Endothelial cell of umbilical vein (primary cell): ENCODE data around the gene RNPEPL1. TPM values are rescaled to one million over a fixed set of nuclear protein-coding genes. Genes with fewer than 3 reads are reported as not detected.

Source experiments
- BruUV-seq: library from RNA; stranded (reverse); fragments of 400-500 nt; replicated peaks from 2 replicates; lab custom pipeline; 2021; lab: Mats Ljungman, UMichigan
- CTCF ChIA-PET: fragments of 300-600, 350-600 bp; sonication (Branson Sonifier 250); formaldehyde crosslinking; loops from one replicate; lab custom pipeline; 2021; ENCODE audit warnings: antibody characterized with exemption, inconsistent platforms; lab: Charles Lee
- POLR2A ChIA-PET: fragments of 300-600, 350-600 bp; sonication (Branson Sonifier 250); formaldehyde crosslinking; loops from one replicate; lab custom pipeline; 2021; ENCODE audit warnings: antibody characterized with exemption, inconsistent platforms; lab: Charles Lee
- DNase-seq: peaks from one replicate; pipeline ENCODE4 v3.0.0-alpha.2; 2011; ENCODE audit warnings: low read depth, low spot score
- FAIRE-seq: peaks from 2 replicates; lab custom pipeline; 2011; peaks lifted over from hg19 to GRCh38; lab: Jason Lieb, UNC
- H2AFZ ChIP-seq: 2 replicates; pipeline ENCODE4 v1.6.0; 2012; ENCODE audit warnings: low read depth, low read length, control low read depth, inconsistent platforms
- H3K27ac ChIP-seq: 2 replicates; pipeline ENCODE4 v1.5.1; 2011; ENCODE audit warnings: low read depth, mild to moderate bottlenecking, control low read depth, low read length, moderate library complexity; ENCODE audit not compliant: insufficient read depth
- H3K27me3 ChIP-seq, 2 experiments: 2 replicates each; pipeline versions ENCODE4 v1.6.0 to v1.6.1; 2011; ENCODE audit warnings: low read length in 2 of 2, mixed read lengths in 1 of 2; ENCODE audit not compliant: control insufficient read depth in 2 of 2, insufficient read depth in 2 of 2
- H3K36me3 ChIP-seq, 2 experiments: 2 replicates in 1 of 2; 3 replicates in 1 of 2; pipeline ENCODE4 v1.5.1; 2011; ENCODE audit warnings: low read length in 2 of 2, mild to moderate bottlenecking in 1 of 2, moderate library complexity in 1 of 2; ENCODE audit not compliant: control insufficient read depth in 2 of 2, insufficient read depth in 2 of 2; ENCODE audit errors: extremely low read depth in 1 of 2
- H3K4me1 ChIP-seq: 3 replicates; pipeline ENCODE4 v1.5.1; 2011; ENCODE audit warnings: mild to moderate bottlenecking, low read length; ENCODE audit not compliant: control insufficient read depth, insufficient read depth; ENCODE audit errors: extremely low read depth
- H3K4me2 ChIP-seq: 2 replicates; pipeline ENCODE4 v1.6.1; 2011; ENCODE audit warnings: low read length, control low read depth, mixed read lengths; ENCODE audit not compliant: insufficient read depth
- H3K4me3 ChIP-seq, 3 experiments: fragments of 200-600 bp in 1 of 3; sonication (generic), shearing (Covaris generic) in 1 of 3; replicated peaks in 1 of 3; 2 replicates each; pipeline ENCODE4 v1.5.1; 2011 to 2016; ENCODE audit warnings: control low read depth in 3 of 3, low read length in 3 of 3, mild to moderate bottlenecking in 2 of 3, inconsistent platforms in 1 of 3, low read depth in 1 of 3, moderate library complexity in 1 of 3; ENCODE audit not compliant: insufficient read depth in 1 of 3
- H3K79me2 ChIP-seq: 2 replicates; pipeline ENCODE4 v1.6.0; 2012; ENCODE audit warnings: low read length, inconsistent platforms; ENCODE audit not compliant: control insufficient read depth, insufficient read depth
- H3K9ac ChIP-seq: replicated peaks from 2 replicates; pipeline ENCODE3; 2011; ENCODE audit warnings: low read length, control low read depth; ENCODE audit not compliant: insufficient read depth; ENCODE audit errors: extremely low read depth
- H3K9me1 ChIP-seq: replicated peaks from 3 replicates; pipeline ENCODE4 v1.6.0; 2011; ENCODE audit warnings: mild to moderate bottlenecking, low read length; ENCODE audit not compliant: control insufficient read depth, insufficient read depth; ENCODE audit errors: extremely low read depth
- H3K9me3 ChIP-seq: replicated peaks from 2 replicates; pipeline ENCODE4 v1.5.1; 2012; ENCODE audit warnings: low read length, inconsistent platforms; ENCODE audit not compliant: control insufficient read depth, insufficient read depth
- H4K20me1 ChIP-seq: replicated peaks from 2 replicates; pipeline ENCODE3; 2011; ENCODE audit warnings: mild to moderate bottlenecking, low read length; ENCODE audit not compliant: control insufficient read depth, insufficient read depth; ENCODE audit errors: extremely low read depth
- EZH2 ChIP-seq: IDR thresholded peaks from 2 replicates; pipeline ENCODE4 v1.6.1; 2012; ENCODE audit warnings: borderline replicate concordance, low read depth, mild to moderate bottlenecking, moderate library complexity, low read length, inconsistent platforms; ENCODE audit not compliant: severe bottlenecking
- FOS ChIP-seq: IDR thresholded peaks from 2 replicates; pipeline ENCODE4 v1.6.1; 2011; ENCODE audit warnings: mild to moderate bottlenecking, low read length, moderate library complexity, borderline replicate concordance; ENCODE audit not compliant: insufficient read depth
- GATA2 ChIP-seq: IDR thresholded peaks from 2 replicates; pipeline ENCODE4 v1.7.0; 2011; ENCODE audit warnings: low read depth, mild to moderate bottlenecking, moderate library complexity, mixed read lengths, low read length; ENCODE audit not compliant: insufficient read length, insufficient read depth
- JUN ChIP-seq: IDR thresholded peaks from 2 replicates; pipeline ENCODE4 v1.6.1; 2011; ENCODE audit warnings: borderline replicate concordance, low read depth; ENCODE audit not compliant: insufficient read length, insufficient read depth
- MYC ChIP-seq: IDR thresholded peaks from one replicate; pipeline ENCODE4 v1.6.1; 2011; ENCODE audit warnings: mild to moderate bottlenecking, low read depth, low read length
- POLR2A ChIP-seq: IDR thresholded peaks from 2 replicates; pipeline ENCODE4 v1.6.1; 2012; ENCODE audit warnings: low read depth, mild to moderate bottlenecking, control low read depth, low read length
- POLR2AphosphoS5 ChIP-seq: IDR thresholded peaks from 2 replicates; pipeline ENCODE4 v1.6.1; 2012; ENCODE audit warnings: low read depth, mild to moderate bottlenecking, control low read depth, low read length, moderate library complexity; ENCODE audit not compliant: insufficient read depth
- dilution Hi-C: fragments of 300-500 bp; cut with MboI; formaldehyde crosslinking; loops from one replicate; pipeline ENCODE4 v1.15.0; 2019; ENCODE audit warnings: low sequenced_read_pairs; ENCODE audit not compliant: extremely low pct_ligation_motif_present
- intact Hi-C: fragments of 100-400 bp; cut with micrococcal nuclease; formaldehyde crosslinking; loops from one replicate; pipeline ENCODE4 v1.10.0; 2022
- polyA plus RNA-seq, 4 experiments: library from polyadenylated mRNA; depleted of rRNA in 3 of 4; stranded (reverse) in 3 of 4; unstranded in 1 of 4; fragments of >200 nt; gene quantifications; 2 replicates each; pipeline versions ENCODE4 v1.2.1 to v1.2.3, GENCODE V29; 2011 to 2012; ENCODE audit warnings: missing spikeins in 1 of 4
- total RNA-seq: library from RNA; stranded (reverse); gene quantifications from 2 replicates; pipeline ENCODE4 v1.2.3, GENCODE V29; 2021
- TF ChIP-seq, protein P1 (sequence below): IDR thresholded peaks from 2 replicates; pipeline ENCODE4 v1.6.1; 2011; ENCODE audit not compliant: insufficient read depth, insufficient read length
- TF ChIP-seq, protein P2 (sequence below), 2 donors: IDR thresholded peaks; 1 replicate in 1 of 2; 2 replicates in 1 of 2; pipeline ENCODE4 v1.5.1; 2011; ENCODE audit warnings: low read length in 2 of 2, mild to moderate bottlenecking in 2 of 2, moderate library complexity in 2 of 2, control low read depth in 1 of 2, inconsistent platforms in 1 of 2, low read depth in 1 of 2; ENCODE audit not compliant: insufficient read depth in 1 of 2; ENCODE audit errors: extremely low read depth in 1 of 2

RNPEPL1 gene
- total and polyA plus RNA-seq, 2 donors (not counting 3 experiments of a cell fraction or from before 2014, with no cell fraction given): 35.8 to 67.1 TPM

DNA sequence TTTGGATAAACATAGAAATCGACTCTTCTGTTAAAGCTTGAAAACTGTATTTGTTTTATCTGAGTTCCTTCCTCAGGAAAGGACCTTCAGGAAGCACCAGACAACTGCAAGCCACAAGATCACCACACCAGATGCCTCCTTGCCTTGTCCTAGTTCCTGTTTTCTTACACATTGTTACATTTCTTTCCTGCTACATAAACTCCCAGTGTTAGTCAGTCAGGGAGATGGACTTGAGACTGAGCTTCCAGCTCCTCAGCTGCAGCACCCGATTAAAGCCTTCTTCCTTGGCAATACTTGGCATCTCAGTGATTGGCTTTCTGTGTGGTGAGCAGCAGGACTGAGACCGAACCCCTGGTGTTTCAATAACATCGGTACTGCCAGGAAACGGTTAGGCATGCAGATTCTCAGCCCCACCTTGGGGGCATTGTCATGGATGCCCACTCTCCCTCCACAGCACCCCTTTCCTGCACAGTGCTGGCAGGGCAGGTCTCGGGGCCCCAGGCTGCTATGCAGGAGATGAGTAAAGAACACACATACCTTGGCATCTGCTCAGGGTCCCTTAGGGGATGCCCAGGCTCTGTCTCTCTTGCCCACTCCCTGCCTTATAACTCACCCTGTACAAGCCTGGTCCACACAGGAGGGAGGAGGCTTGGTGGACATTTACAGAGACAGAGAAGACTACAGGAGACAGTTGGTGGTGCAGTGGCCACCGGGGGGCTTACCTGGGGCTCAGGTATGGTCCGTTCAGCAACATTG lies 43.1 kb upstream of the RNPEPL1 start:
- no TSS peak for BruUV-seq
- Histone ChIP-seq H3K4me3 (no peak overlapping the region), H3K9me1 (no peaks in the 10 kb centered on the region), H3K27ac (no peak overlapping the region), H3K4me2 (no peak overlapping the region), H3K9me3 (peaks cover 5% of the 10 kb centered on the region), H3K79me2 (no peaks in the 10 kb centered on the region), H3K4me1 (no peaks in the 10 kb centered on the region), H2AFZ (no peak overlapping the region), H4K20me1 (no peaks in the 10 kb centered on the region), H3K27me3 (peaks cover under 1 to 3% of the 10 kb centered on the region in 2 experiments), H3K36me3 (peaks cover 0 to 2% of the 10 kb centered on the region in 2 experiments), H3K9ac (no peak overlapping the region)
- ChIA-PET CTCF (interaction anchor here (1.2 kb wide), 1 partner anchor 11 kb away, joined by 5 read pairs; no protein-coding TSS in a partner anchor), POLR2A (no interaction called here)
- DNase-seq: no peak
- FAIRE-seq: no peak
- TF ChIP-seq, protein P1, sequence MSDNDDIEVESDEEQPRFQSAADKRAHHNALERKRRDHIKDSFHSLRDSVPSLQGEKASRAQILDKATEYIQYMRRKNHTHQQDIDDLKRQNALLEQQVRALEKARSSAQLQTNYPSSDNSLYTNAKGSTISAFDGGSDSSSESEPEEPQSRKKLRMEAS: no peak
- TF ChIP-seq JUN (no peak), FOS (no peak), GATA2 (no peak), EZH2 (no peak), POLR2A (no peak), MYC (no peak), POLR2AphosphoS5 (no peak)
- TF ChIP-seq, protein P2, sequence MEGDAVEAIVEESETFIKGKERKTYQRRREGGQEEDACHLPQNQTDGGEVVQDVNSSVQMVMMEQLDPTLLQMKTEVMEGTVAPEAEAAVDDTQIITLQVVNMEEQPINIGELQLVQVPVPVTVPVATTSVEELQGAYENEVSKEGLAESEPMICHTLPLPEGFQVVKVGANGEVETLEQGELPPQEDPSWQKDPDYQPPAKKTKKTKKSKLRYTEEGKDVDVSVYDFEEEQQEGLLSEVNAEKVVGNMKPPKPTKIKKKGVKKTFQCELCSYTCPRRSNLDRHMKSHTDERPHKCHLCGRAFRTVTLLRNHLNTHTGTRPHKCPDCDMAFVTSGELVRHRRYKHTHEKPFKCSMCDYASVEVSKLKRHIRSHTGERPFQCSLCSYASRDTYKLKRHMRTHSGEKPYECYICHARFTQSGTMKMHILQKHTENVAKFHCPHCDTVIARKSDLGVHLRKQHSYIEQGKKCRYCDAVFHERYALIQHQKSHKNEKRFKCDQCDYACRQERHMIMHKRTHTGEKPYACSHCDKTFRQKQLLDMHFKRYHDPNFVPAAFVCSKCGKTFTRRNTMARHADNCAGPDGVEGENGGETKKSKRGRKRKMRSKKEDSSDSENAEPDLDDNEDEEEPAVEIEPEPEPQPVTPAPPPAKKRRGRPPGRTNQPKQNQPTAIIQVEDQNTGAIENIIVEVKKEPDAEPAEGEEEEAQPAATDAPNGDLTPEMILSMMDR (IDR thresholded peaks at IDR 0.05; ENCODE audit: extremely low read depth in 1 of 2, insufficient read depth in 1 of 2, low read depth in 1 of 2, low read length in 2 of 2): no peak
- intact Hi-C loops: no loop called here
- dilution Hi-C loops: no loop called here
